Measurements from ENCODE around the gene ANKRD34A.

ANKRD34A gene

GRCh38 chr1:145965119-145965744 lies 857 bp upstream of the ANKRD34A start:
- TF ChIP-seq CTCF (IDR thresholded peaks at IDR 0.05; ENCODE audit: insufficient read depth, low read depth, low read length, missing control alignments), result no peak
- DNase-seq (ENCODE audit: low read depth), result no peak
- H3K4me3 ChIP-seq (ENCODE audit: low read depth, low read length), result peak overlapping the region; percentile 81

GRCh38 chr1:145963265-145964019 lies 933 bp downstream of the ANKRD34A start:
- H3K4me3 ChIP-seq (ENCODE audit: low read depth, low read length), result peak overlapping the region; percentile 81
- no peak for TF ChIP-seq CTCF (IDR thresholded peaks at IDR 0.05; ENCODE audit: insufficient read depth, low read depth, low read length, missing control alignments)
- DNase-seq (ENCODE audit: low read depth), result no peak

GRCh38 chr1:145962157-145963102 lies 1.9 kb downstream of the ANKRD34A start:
- peak overlapping the region; percentile 52 for H3K4me3 ChIP-seq (ENCODE audit: low read depth, low read length)
- DNase-seq (ENCODE audit: low read depth), result no peak
- TF ChIP-seq CTCF (IDR thresholded peaks at IDR 0.05; ENCODE audit: insufficient read depth, low read depth, low read length, missing control alignments), result no peak

- TF ChIP-seq CTCF (IDR thresholded peaks at IDR 0.05; ENCODE audit: insufficient read depth, low read depth, low read length, missing control alignments), result no peak
- DNase-seq (ENCODE audit: low read depth), result peak; percentile 25
- H3K4me3 ChIP-seq (ENCODE audit: low read depth, low read length), result peak overlapping the region; percentile 52
Measured at GRCh38 chr1:145961425-145962156, 2.8 kb downstream of the ANKRD34A start.

- DNase-seq (ENCODE audit: low read depth), result no peak
- TF ChIP-seq CTCF (IDR thresholded peaks at IDR 0.05; ENCODE audit: insufficient read depth, low read depth, low read length, missing control alignments), result no peak
- peak overlapping the region; percentile 52 for H3K4me3 ChIP-seq (ENCODE audit: low read depth, low read length)
Measured at GRCh38 chr1:145961109-145961424, 3.3 kb downstream of the ANKRD34A start.

GRCh38 chr1:145960468-145961108 lies 3.8 kb downstream of the ANKRD34A start:
- TF ChIP-seq CTCF (IDR thresholded peaks at IDR 0.05; ENCODE audit: insufficient read depth, low read depth, low read length, missing control alignments), result no peak
- peak; percentile 41 for DNase-seq (ENCODE audit: low read depth)
- H3K4me3 ChIP-seq (ENCODE audit: low read depth, low read length), result peak overlapping the region; percentile 52

All from GM12865 (cell line).